K562 (cell line): ENCODE results near the gene NAXE. TPM values are rescaled to one million over a fixed set of nuclear protein-coding genes. Genes with fewer than 3 reads are reported as not detected.

ENCODE experiments used
- BHLHE40 ChIP-seq: IDR thresholded peaks from 2 replicates; pipeline ENCODE4 v1.6.1; 2011; ENCODE audit warnings: low read length, improper control_type of control experiment
- ELF1 ChIP-seq: fragments of 200-800 bp; sonication (Bioruptor generic); IDR thresholded peaks from 2 replicates; pipeline ENCODE4 v1.6.1; 2016; ENCODE audit warnings: missing genetic modification characterization, missing compliant biosample characterization
- ELF4 ChIP-seq: fragments of 450-650 bp; formaldehyde crosslinking; IDR thresholded peaks from 2 replicates; pipeline ENCODE4 v1.4.0; 2022; ENCODE audit warnings: missing genetic modification characterization
- FOXA1 ChIP-seq: fragments of 450-650 bp; IDR thresholded peaks from 2 replicates; pipeline ENCODE4 v1.6.1; 2016; ENCODE audit warnings: mild to moderate bottlenecking, borderline replicate concordance
- GTF3C2 ChIP-seq: IDR thresholded peaks from 3 replicates; pipeline ENCODE4 v1.6.1; 2011; ENCODE audit warnings: borderline replicate concordance, mild to moderate bottlenecking, moderate library complexity; ENCODE audit not compliant: insufficient read length; ENCODE audit errors: extremely low read depth
- HLTF ChIP-seq: fragments of 450-650 bp; IDR thresholded peaks from 2 replicates; pipeline ENCODE4 v1.6.1; 2016
- MAX ChIP-seq: sonication (generic); formaldehyde crosslinking; IDR thresholded peaks from 2 replicates; pipeline ENCODE4 v1.9.0; 2022; ENCODE audit warnings: mild to moderate bottlenecking, missing genetic modification reagents
- MTA1 ChIP-seq: fragments of 450-650 bp; IDR thresholded peaks from 2 replicates; pipeline ENCODE4 v1.6.1; 2017; ENCODE audit warnings: borderline replicate concordance
- NELFE ChIP-seq: IDR thresholded peaks from 2 replicates; pipeline ENCODE4 v1.6.1; 2011; ENCODE audit warnings: mild to moderate bottlenecking; ENCODE audit not compliant: insufficient read depth, insufficient read length
- NUFIP1 ChIP-seq: fragments of 450-650 bp; IDR thresholded peaks from 2 replicates; pipeline ENCODE4 v1.6.1; 2018; ENCODE audit not compliant: partially characterized antibody
- TBL1XR1 ChIP-seq, 2 experiments: IDR thresholded peaks; 2 replicates each; pipeline ENCODE4 v1.6.1; 2012; ENCODE audit warnings: improper control_type of control experiment in 2 of 2, low read length in 2 of 2, mild to moderate bottlenecking in 1 of 2
- THRB ChIP-seq: fragments of 450-650 bp; formaldehyde crosslinking; conservative IDR thresholded peaks from 2 replicates; pipeline ENCODE4 v1.4.0; 2022; ENCODE audit warnings: mild to moderate bottlenecking, missing genetic modification characterization
- UBTF ChIP-seq, 2 experiments: IDR thresholded peaks; 2 replicates each; pipeline ENCODE4 v1.6.1; 2012; ENCODE audit warnings: improper control_type of control experiment in 2 of 2, low read depth in 2 of 2, low read length in 2 of 2, borderline replicate concordance in 1 of 2
- ZBTB5 ChIP-seq: fragments of 450-650 bp; IDR thresholded peaks from 2 replicates; pipeline ENCODE4 v1.6.1; 2017; ENCODE audit warnings: antibody characterized with exemption
- ZNF324 ChIP-seq: fragments of 250-450 bp; sonication (Bioruptor Pico); IDR thresholded peaks from 2 replicates; pipeline ENCODE4 v1.4.0; 2020; ENCODE audit warnings: mild to moderate bottlenecking
- ZNF395 ChIP-seq: fragments of 200-800 bp; sonication (Bioruptor generic); IDR thresholded peaks from 2 replicates; pipeline ENCODE4 v1.6.1; 2017; ENCODE audit warnings: missing genetic modification characterization, missing compliant biosample characterization
- ZNF764 ChIP-seq: fragments of 250-450 bp; sonication (Bioruptor Pico); IDR thresholded peaks from 2 replicates; pipeline ENCODE4 v1.4.0; 2020; ENCODE audit warnings: low read depth, mild to moderate bottlenecking, moderate library complexity
- polyA plus RNA-seq, 8 experiments: library from polyadenylated mRNA; depleted of rRNA in 4 of 8; stranded (reverse) in 5 of 8; unstranded in 3 of 8; fragments of >200 nt; fragmentation: Nextera tagmentation in 2 of 8; fragmentation: Illumina TruSeq in 1 of 8; extraction: Ambion mirVana in 2 of 8; extraction: Trizol in 1 of 8; gene quantifications; 2 replicates each; pipeline versions ENCODE4 v1.2.1 to v1.2.3, GENCODE V29; 2011 to 2014; ENCODE audit warnings: inconsistent platforms in 1 of 8, missing spikeins in 1 of 8
- total RNA-seq, 7 experiments: library from RNA; depleted of rRNA in 6 of 7; stranded (reverse); fragments of >200 nt in 6 of 7; fragmentation: Illumina TruSeq in 2 of 7; extraction: Trizol in 2 of 7; gene quantifications; 2 replicates each; pipeline versions ENCODE4 v1.2.1 to v1.2.3, GENCODE V29; 2011 to 2021; ENCODE audit warnings: low replicate concordance in 1 of 7

The NAXE gene
- total and polyA plus RNA-seq, 9 of the 15 experiments (the other 6 are each of a cell fraction or from before 2014, with no cell fraction given): 27.3 to 137 (median 90.0) TPM

- TF ChIP-seq THRB (peak; percentile 79), BHLHE40 (peak; percentile 49; the same call in 1 of the 2 replicates), ZNF764 (no peak), FOXA1 (peak; percentile 87), UBTF (IDR thresholded peaks at IDR 0.05; ENCODE audit: borderline replicate concordance in 1 of 2, low read depth in 2 of 2, low read length in 2 of 2) (0 out of 4 replicates have a peak, but pooled peaks of 1 of the 2 experiments have one; percentile 12), ZNF324 (CRISPR knock-in tag) (no peak), HLTF (0 out of 2 replicates have a peak, but pooled peaks have one; percentile 15), TBL1XR1 (IDR thresholded peaks at IDR 0.05; ENCODE audit: low read length in 2 of 2) (peak in 1 of 2 experiments; percentile 90; a peak in 2 of 4 replicates), MAX (CRISPR knock-in tag) (no peak), ELF4 (CRISPR knock-in tag) (0 out of 2 replicates have a peak, but pooled peaks have one; percentile 25), MTA1 (peak; percentile 91), ZNF395 (CRISPR knock-in tag) (no peak), NELFE (no peak), ELF1 (tag) (no peak), GTF3C2 (no peak), ZBTB5 (no peak), NUFIP1 (no peak)
These were observed 24.9 kb downstream of the NAXE start (continued) for GRCh38 chr1:156616463-156616862.
